Measurements from ENCODE around the gene FGG. TPM values are rescaled to one million over a fixed set of nuclear protein-coding genes. Genes with fewer than 3 reads are reported as not detected.
A peak's percentile ranks its signal among the peaks of the same experiment; 100 is the strongest.

FGG gene
- not detected for total RNA-seq

- Histone ChIP-seq H3K27ac (no peak within 1 kb of the TSS), H3K4me1 (no peaks in the 10 kb centered on the region), H3K27me3 (no peaks in the 10 kb centered on the region), H3K4me3 (no peak within 1 kb of the TSS), H3K9me3 (no peaks in the 10 kb centered on the region), H3K36me3 (no peaks in the 10 kb centered on the region)
- WGBS, 2 donors: 72 to 75% methylated on average over 7 of the region's 7 CpGs
- DNase-seq (ENCODE audit: low spot score in 2 of 2): no peak
- TF ChIP-seq EP300 (IDR thresholded peaks at IDR 0.05): no peak
- TF ChIP-seq CTCF (IDR thresholded peaks at IDR 0.05): no peak
- no peak for TF ChIP-seq POLR2A (IDR thresholded peaks at IDR 0.05)
These were observed at the start of gene FGG for GRCh38 chr4:154612472-154613414. TSS of gene FGG (minus strand) at chr4:154612656. CDS start at chr4:154612609, 47 bp downstream.

GRCh38 chr4:154660052-154660451 lies 47.6 kb upstream of the FGG start:
- Histone ChIP-seq H3K4me1 (peaks cover 0 to 12% (median 5%) of the 10 kb centered on the region in 4 donors), H3K4me3 (no peak overlapping the region), H3K36me3 (no peaks in the 10 kb centered on the region), H3K27ac (no peak overlapping the region), H3K27me3 (no peaks in the 10 kb centered on the region), H3K9me3 (no peaks in the 10 kb centered on the region)
- no peak for DNase-seq (ENCODE audit: low spot score in 2 of 2)
- 31 to 35% methylated on average over 3 of the region's 3 CpGs for WGBS, 2 donors
- TF ChIP-seq POLR2A (IDR thresholded peaks at IDR 0.05) (no peak), CTCF (IDR thresholded peaks at IDR 0.05) (no peak), EP300 (IDR thresholded peaks at IDR 0.05) (no peak)

GRCh38 chr4:154658680-154659405 lies 46.4 kb upstream of the FGG start:
- Histone ChIP-seq H3K36me3 (no peaks in the 10 kb centered on the region), H3K27ac (peak overlapping the region in 1 of 4 donors; percentile 31), H3K4me1 (peaks cover 0 to 12% (median 5%) of the 10 kb centered on the region in 4 donors), H3K27me3 (no peaks in the 10 kb centered on the region), H3K4me3 (no peak overlapping the region), H3K9me3 (no peaks in the 10 kb centered on the region)
- DNase-seq (ENCODE audit: low spot score in 2 of 2): no peak
- WGBS, 2 donors: 63 to 72% methylated on average over 11 of the region's 11 CpGs
- no peak for TF ChIP-seq POLR2A (IDR thresholded peaks at IDR 0.05)
- TF ChIP-seq CTCF (IDR thresholded peaks at IDR 0.05): no peak
- TF ChIP-seq EP300 (IDR thresholded peaks at IDR 0.05): no peak

GRCh38 chr4:154643493-154643892 lies 31.0 kb upstream of the FGG start:
- no peak overlapping the region for H3K4me3 ChIP-seq
- 77 to 81% methylated on average over 2 of the region's 2 CpGs for WGBS, 2 donors
- no peaks in the 10 kb centered on the region for H3K27me3 ChIP-seq
- H3K27ac ChIP-seq: no peak overlapping the region
- TF ChIP-seq CTCF (IDR thresholded peaks at IDR 0.05) (no peak), EP300 (IDR thresholded peaks at IDR 0.05) (no peak), POLR2A (IDR thresholded peaks at IDR 0.05) (no peak)
- H3K36me3 ChIP-seq: no peaks in the 10 kb centered on the region
- H3K9me3 ChIP-seq: no peaks in the 10 kb centered on the region
- no peaks in the 10 kb centered on the region for H3K4me1 ChIP-seq
- DNase-seq (ENCODE audit: low spot score in 2 of 2): no peak
